Renal cortex interstitium (tissue), 11 donors: ENCODE data around the gene CHCHD3. TPM values are rescaled to one million over a fixed set of nuclear protein-coding genes. Genes with fewer than 3 reads are reported as not detected.

Source experiments
- DNase-seq, 11 donors: peaks; one replicate each; pipeline ENCODE4 v3.0.0-alpha.2; 2013; ENCODE audit warnings: low read depth in 9 of 11, low spot score in 4 of 11; ENCODE audit errors: extremely low read depth in 1 of 11
- polyA plus RNA-seq, 3 donors: library from polyadenylated mRNA; unstranded; fragments of 120-200 nt; gene quantifications; one replicate each; pipeline ENCODE4 v1.2.1, GENCODE V29; 2013; ENCODE audit not compliant: insufficient read length in 3 of 3

CHCHD3 gene
- polyA plus RNA-seq, 3 donors, result 68.7 to 93.4 (median 86.2) TPM

- DNase-seq, result no peak
Measured at GRCh38 chr7:132825222-132825621, 256.7 kb downstream of the CHCHD3 start.

- DNase-seq, result no peak
Measured at GRCh38 chr7:132819648-132820047, 262.2 kb downstream of the CHCHD3 start.

GRCh38 chr7:132817949-132818348 lies 263.9 kb downstream of the CHCHD3 start:
- no peak for DNase-seq

- DNase-seq, result no peak
Measured at GRCh38 chr7:132815696-132816311, 266.1 kb downstream of the CHCHD3 start.

- DNase-seq, result no peak
Measured at GRCh38 chr7:132815130-132815529, 266.8 kb downstream of the CHCHD3 start.

GRCh38 chr7:132810561-132810960 lies 271.3 kb downstream of the CHCHD3 start:
- no peak for DNase-seq

GRCh38 chr7:132806834-132807233 lies 275.1 kb downstream of the CHCHD3 start:
- DNase-seq, result no peak

GRCh38 chr7:132805766-132806165 lies 276.1 kb downstream of the CHCHD3 start:
- no peak for DNase-seq

GRCh38 chr7:132804849-132805485 lies 276.9 kb downstream of the CHCHD3 start:
- DNase-seq, result no peak

- no peak for DNase-seq
Measured at GRCh38 chr7:132800522-132800921, 281.4 kb downstream of the CHCHD3 start.

GRCh38 chr7:132799081-132799413 lies 282.8 kb downstream of the CHCHD3 start:
- no peak for DNase-seq

- no peak for DNase-seq
Measured at GRCh38 chr7:132797152-132797551, 284.7 kb downstream of the CHCHD3 start.

- peak in 1 of 11 donors; percentile 46 for DNase-seq
Measured at GRCh38 chr7:132793474-132793873, 288.4 kb downstream of the CHCHD3 start.

GRCh38 chr7:132791036-132791435 lies 290.9 kb downstream of the CHCHD3 start:
- no peak for DNase-seq

GRCh38 chr7:132790104-132790503 lies 291.8 kb downstream of the CHCHD3 start:
- DNase-seq, result no peak

GRCh38 chr7:132789281-132789680 lies 292.6 kb downstream of the CHCHD3 start:
- no peak for DNase-seq

GRCh38 chr7:132785870-132786269 lies 296.0 kb downstream of the CHCHD3 start:
- peak in 5 of 11 donors; percentile 22 to 55 (median 34) for DNase-seq

- no peak for DNase-seq
Measured at GRCh38 chr7:132784406-132784805, 297.5 kb downstream of the CHCHD3 start.

GRCh38 chr7:132783824-132784223 lies 298.1 kb downstream of the CHCHD3 start:
- DNase-seq, result no peak

- DNase-seq, result peak in 1 of 11 donors; percentile 24
Measured at GRCh38 chr7:132782777-132783640, 298.9 kb downstream of the CHCHD3 start.
